HG03558 (cell line): Measurements from ENCODE around the gene PCBP3.
"Not testable (repeated sequence)": the region's sequence is repeated elsewhere in the genome, so short reads cannot be mapped to it uniquely, and the experiment has no call there.

ENCODE experiments used
- ATAC-seq: cut with Tn5 transposase; IDR thresholded peaks from one replicate; pipeline ENCODE4 v1.9.1; 2021; ENCODE audit warnings: moderate number of reproducible peaks; ENCODE audit not compliant: unreplicated experiment; ENCODE audit errors: extremely low read depth

Gene PCBP3

GRCh38 chr21:45850181-45850580 is 206.7 kb downstream of the PCBP3 start:
- no peak for ATAC-seq

GRCh38 chr21:45852386-45852785 is 208.9 kb downstream of the PCBP3 start:
- not testable (repeated sequence) for ATAC-seq

- ATAC-seq = no peak
Observed at GRCh38 chr21:45852886-45853400, 209.4 kb downstream of the PCBP3 start.

DNA sequence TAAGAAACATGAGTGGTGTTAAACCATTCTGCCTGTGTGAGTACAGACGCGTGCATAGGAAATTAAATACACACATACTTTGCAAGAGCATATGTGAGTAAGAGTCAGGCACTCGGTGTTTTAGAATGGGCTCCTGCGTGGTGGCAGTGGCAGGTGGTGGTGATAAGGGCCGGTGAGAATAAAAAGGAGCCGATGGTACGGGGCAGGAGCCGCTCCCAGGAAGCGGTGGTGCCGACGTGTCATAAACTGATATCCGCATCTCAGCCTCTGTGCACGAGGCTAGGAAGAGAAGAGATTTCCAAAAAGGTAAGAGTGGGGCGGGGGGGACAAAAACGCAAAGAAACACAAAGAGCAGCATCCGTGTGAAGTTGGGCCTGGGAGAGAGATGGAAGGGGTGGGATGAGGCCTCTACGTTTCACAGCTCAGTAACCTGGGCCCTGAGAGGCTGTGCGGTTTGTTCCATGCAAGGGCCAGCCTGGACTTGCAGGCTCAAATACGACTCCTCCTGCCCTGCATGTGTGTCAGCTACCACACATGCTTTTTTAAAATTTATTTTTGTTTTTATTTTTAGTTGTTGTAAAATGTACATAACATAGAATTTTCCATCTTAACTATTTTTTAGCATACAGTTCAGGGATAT is 210.3 kb downstream of the PCBP3 start:
- no peak for ATAC-seq

- no peak for ATAC-seq
Observed at GRCh38 chr21:45854690-45855247, 211.2 kb downstream of the PCBP3 start.

- no peak for ATAC-seq
Observed at GRCh38 chr21:45855248-45855811, 211.8 kb downstream of the PCBP3 start.

DNA sequence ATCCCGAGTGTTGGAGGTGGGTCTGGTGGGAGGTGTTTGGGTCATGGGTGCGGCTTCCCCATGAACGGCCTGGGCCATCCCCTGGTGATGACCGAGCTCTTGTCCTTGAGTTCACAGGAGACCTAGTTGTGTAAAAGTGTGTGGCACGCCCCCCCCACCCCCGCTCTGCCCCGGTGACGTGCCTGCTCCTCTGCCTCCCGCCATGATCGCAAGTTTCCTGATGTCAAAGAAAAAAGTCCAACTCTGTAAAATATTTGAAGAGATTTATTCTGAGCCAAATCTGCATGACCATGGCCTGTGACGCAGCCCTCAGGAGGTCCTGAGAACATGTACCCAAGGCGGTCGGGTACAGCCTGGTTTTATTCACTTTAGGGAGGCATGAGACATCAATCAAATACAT is 212.9 kb downstream of the PCBP3 start:
- ATAC-seq = no peak

GRCh38 chr21:45856906-45857305 is 213.4 kb downstream of the PCBP3 start:
- no peak for ATAC-seq

GRCh38 chr21:45857761-45858160 is 214.2 kb downstream of the PCBP3 start:
- no peak for ATAC-seq

DNA sequence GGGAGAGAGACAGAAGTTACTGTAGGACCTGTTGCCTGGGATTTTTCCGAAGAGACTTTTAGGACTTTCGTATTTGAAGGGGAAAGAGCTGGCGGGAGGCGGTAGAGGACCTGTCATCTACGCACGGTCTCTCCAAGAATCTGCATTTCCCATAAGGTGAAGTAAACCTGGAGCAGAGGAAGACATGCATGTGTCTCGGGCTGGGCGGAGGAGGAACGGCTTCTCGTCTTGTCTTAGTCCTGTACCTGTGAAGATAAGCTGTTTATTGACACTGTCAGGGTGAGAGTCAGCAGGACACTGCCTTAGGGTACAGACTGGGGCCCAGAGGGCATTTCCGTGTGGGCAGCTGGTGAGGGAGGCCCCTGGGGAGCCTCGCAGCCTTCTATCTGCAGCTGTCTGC is 214.7 kb downstream of the PCBP3 start:
- no peak for ATAC-seq

- no peak for ATAC-seq
Observed at GRCh38 chr21:45859041-45859761, 215.7 kb downstream of the PCBP3 start.

DNA sequence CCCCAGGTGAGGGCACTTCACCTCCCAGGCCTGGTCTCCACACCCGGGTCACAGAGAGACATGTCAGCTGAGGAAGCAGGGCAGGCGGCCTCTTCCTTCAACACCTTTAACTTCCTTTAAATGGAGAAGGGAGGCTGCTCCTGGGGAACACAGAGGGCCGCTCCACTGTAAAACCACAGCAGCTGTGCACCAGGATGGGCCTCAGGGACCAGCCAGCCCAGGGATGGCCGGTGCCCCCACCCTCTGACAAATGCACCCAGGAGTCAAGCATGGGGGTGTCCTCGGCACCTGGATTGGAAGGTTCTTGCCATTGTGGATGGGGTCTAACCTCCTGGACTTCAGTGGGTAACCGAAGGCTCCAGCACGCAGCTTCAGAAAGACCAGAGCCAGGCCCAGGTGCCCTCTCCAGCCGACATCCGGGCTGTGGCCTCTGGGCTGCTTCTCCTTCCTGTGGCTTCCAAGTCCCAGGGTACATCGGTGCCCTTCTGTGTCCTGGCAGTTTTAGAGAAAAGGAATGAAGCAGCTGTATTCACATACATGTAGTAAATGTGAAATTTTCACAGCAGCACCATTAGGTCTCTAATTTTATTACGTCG is 216.3 kb downstream of the PCBP3 start:
- no peak for ATAC-seq

- no peak for ATAC-seq
Observed at GRCh38 chr21:45860493-45861155, 217.1 kb downstream of the PCBP3 start.

- no peak for ATAC-seq
Observed at GRCh38 chr21:45861156-45861870, 217.8 kb downstream of the PCBP3 start.

DNA sequence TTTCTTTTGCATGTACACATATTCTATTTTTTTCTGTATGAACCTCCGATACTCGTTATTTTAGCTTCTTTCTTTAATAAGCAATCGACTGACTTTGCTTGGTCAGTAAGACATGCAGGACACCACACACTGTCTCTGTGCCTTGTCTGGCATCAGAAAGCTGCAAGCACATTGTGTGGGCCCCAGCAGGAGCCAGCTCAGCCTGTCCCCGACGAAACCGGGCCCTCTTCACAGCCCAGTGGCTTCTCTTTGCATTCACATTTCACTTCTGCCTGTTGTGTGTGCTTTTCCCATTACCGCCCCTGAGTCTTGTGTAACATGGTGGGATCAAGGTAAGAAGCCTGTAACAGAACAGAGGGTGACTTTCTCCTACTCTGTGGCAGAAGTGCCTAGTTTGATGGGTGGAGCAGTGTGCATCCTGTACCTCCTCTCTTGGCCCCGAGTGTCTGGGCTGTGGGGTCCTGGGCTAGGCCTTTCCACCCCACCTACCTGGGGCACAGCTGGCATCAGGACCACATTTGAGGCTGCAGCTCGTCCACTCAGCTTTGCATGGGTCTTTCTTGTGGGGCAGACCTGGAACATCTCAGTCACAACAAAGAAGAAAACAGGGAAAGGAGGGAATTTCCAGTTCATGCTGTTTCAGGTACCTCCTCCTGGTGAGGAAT is 219.2 kb downstream of the PCBP3 start:
- ATAC-seq = no peak

DNA sequence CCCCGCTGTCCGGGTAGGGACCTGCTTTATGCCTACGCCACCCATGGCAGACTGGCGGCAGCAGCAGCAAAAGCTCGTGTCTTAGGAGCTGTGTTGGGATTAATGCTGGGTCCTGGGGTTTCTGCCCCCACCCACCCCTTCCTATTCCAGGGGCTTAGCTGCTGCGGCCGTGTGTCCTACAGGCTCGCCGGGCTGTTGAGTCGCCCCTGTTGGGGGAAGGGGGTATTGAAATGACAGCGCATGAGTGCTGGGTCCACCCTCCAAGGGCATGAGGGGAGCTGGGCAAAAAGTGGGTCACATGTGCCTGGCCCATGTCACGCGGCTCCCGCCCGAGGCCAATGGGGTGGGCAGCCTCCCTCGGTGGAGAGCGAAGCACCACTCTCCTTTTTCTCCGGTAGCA is 219.7 kb downstream of the PCBP3 start:
- ATAC-seq = no peak

- ATAC-seq = no peak
Observed at GRCh38 chr21:45863751-45864150, 220.2 kb downstream of the PCBP3 start.

- ATAC-seq = no peak
Observed at GRCh38 chr21:45864436-45864835, 220.9 kb downstream of the PCBP3 start.
